CD14-positive monocyte (primary cell): ENCODE measurements around the gene FLNA. TPM values are rescaled to one million over a fixed set of nuclear protein-coding genes. Genes with fewer than 3 reads are reported as not detected.
A peak's percentile ranks its signal among the peaks of the same experiment; 100 is the strongest.

Experiments
- DNase-seq, 3 donors: peaks; one replicate each; pipeline ENCODE4 v3.0.0-alpha.2; 2011 to 2022
- H2AFZ ChIP-seq: 2 replicates; pipeline ENCODE4 v1.6.0; 2012; ENCODE audit warnings: mild to moderate bottlenecking, low read depth, low read length, inconsistent platforms; ENCODE audit not compliant: insufficient read depth, poor library complexity, severe bottlenecking
- H3K27ac ChIP-seq, 2 donors: 1 replicate in 1 of 2; 2 replicates in 1 of 2; pipeline ENCODE4 v1.5.1; 2012 to 2013; ENCODE audit warnings: low read length in 2 of 2, control low read depth in 1 of 2, inconsistent platforms in 1 of 2, low read depth in 1 of 2, mild to moderate bottlenecking in 1 of 2
- H3K27me3 ChIP-seq, 2 donors: one replicate each; pipeline versions ENCODE4 v1.6.0 to v1.6.1; 2011 to 2013; ENCODE audit warnings: low read length in 2 of 2; ENCODE audit not compliant: control insufficient read depth in 2 of 2, insufficient read depth in 2 of 2
- H3K36me3 ChIP-seq, 2 donors: replicated peaks in 1 of 2; 1 replicate in 1 of 2; 2 replicates in 1 of 2; pipeline versions ENCODE4 v1.5.1 to v1.6.1; 2012 to 2013; ENCODE audit warnings: low read length in 2 of 2, control low read depth in 1 of 2, inconsistent platforms in 1 of 2, mild to moderate bottlenecking in 1 of 2; ENCODE audit not compliant: insufficient read depth in 2 of 2, control insufficient read depth in 1 of 2
- H3K4me1 ChIP-seq, 2 donors: 1 replicate in 1 of 2; 2 replicates in 1 of 2; pipeline versions ENCODE4 v1.5.1 to v1.6.1; 2012 to 2013; ENCODE audit warnings: low read length in 2 of 2, control low read depth in 1 of 2, inconsistent platforms in 1 of 2, mild to moderate bottlenecking in 1 of 2, moderate library complexity in 1 of 2; ENCODE audit not compliant: insufficient read depth in 2 of 2, control insufficient read depth in 1 of 2
- H3K4me2 ChIP-seq: replicated peaks from 2 replicates; pipeline ENCODE3; 2012; ENCODE audit warnings: low read length, moderate library complexity, mild to moderate bottlenecking; ENCODE audit not compliant: poor library complexity, severe bottlenecking; ENCODE audit errors: extremely low read depth
- H3K4me3 ChIP-seq, 3 experiments: fragments of 200-600 bp in 1 of 3; sonication (generic) in 1 of 3; replicated peaks in 1 of 3; 1 replicate in 2 of 3; 2 replicates in 1 of 3; pipeline ENCODE4 v1.5.1; 2011 to 2013; ENCODE audit warnings: low read length in 3 of 3, mild to moderate bottlenecking in 3 of 3, control low read depth in 2 of 3, low read depth in 2 of 3, inconsistent platforms in 1 of 3, moderate library complexity in 1 of 3
- H3K79me2 ChIP-seq: 2 replicates; pipeline ENCODE4 v1.6.0; 2012; ENCODE audit warnings: mild to moderate bottlenecking, control low read depth, inconsistent platforms, low read length, moderate library complexity; ENCODE audit not compliant: insufficient read depth
- H3K9ac ChIP-seq: 2 replicates; pipeline ENCODE4 v1.6.0; 2017; ENCODE audit warnings: low read length, mild to moderate bottlenecking; ENCODE audit not compliant: insufficient read depth, poor library complexity, severe bottlenecking
- H3K9me3 ChIP-seq, 2 donors: replicated peaks in 1 of 2; 1 replicate in 1 of 2; 2 replicates in 1 of 2; pipeline versions ENCODE4 v1.5.1 to v1.6.1; 2012 to 2013; ENCODE audit warnings: low read length in 2 of 2, control low read depth in 1 of 2; ENCODE audit not compliant: control insufficient read depth in 1 of 2, insufficient read depth in 1 of 2
- H4K20me1 ChIP-seq: 2 replicates; pipeline ENCODE4 v1.6.0; 2012; ENCODE audit warnings: mild to moderate bottlenecking, low read length, control low read depth, moderate library complexity; ENCODE audit not compliant: insufficient read depth
- H3K27ac Mint-ChIP-seq, 7 donors: one replicate each; pipeline ENCODE4 v1.8.0; 2020; ENCODE audit warnings: mild to moderate bottlenecking in 7 of 7, mixed read lengths in 7 of 7, moderate library complexity in 6 of 7, inconsistent platforms in 2 of 7
- H3K27me3 Mint-ChIP-seq, 3 donors: one replicate each; pipeline ENCODE4 v1.8.0; 2021 to 2022; ENCODE audit warnings: low read depth in 3 of 3, mild to moderate bottlenecking in 3 of 3, mixed read lengths in 3 of 3, moderate library complexity in 3 of 3, inconsistent platforms in 1 of 3
- H3K36me3 Mint-ChIP-seq, 2 donors: one replicate each; pipeline ENCODE4 v1.8.0; 2020; ENCODE audit warnings: mixed read lengths in 2 of 2, inconsistent platforms in 1 of 2, mild to moderate bottlenecking in 1 of 2
- H3K4me1 Mint-ChIP-seq: one replicate; pipeline ENCODE4 v1.8.0; 2020; ENCODE audit warnings: mild to moderate bottlenecking, mixed read lengths
- H3K4me3 Mint-ChIP-seq, 2 donors: one replicate each; pipeline ENCODE4 v1.8.0; 2020; ENCODE audit warnings: mild to moderate bottlenecking in 2 of 2, mixed read lengths in 2 of 2, moderate library complexity in 1 of 2
- H3K9me3 Mint-ChIP-seq, 7 donors: one replicate each; pipeline ENCODE4 v1.8.0; 2020 to 2022; ENCODE audit warnings: mixed read lengths in 7 of 7, mild to moderate bottlenecking in 6 of 7, moderate library complexity in 6 of 7, inconsistent platforms in 2 of 7
- WGBS: methylation state at CpG from one replicate; pipeline ENCODE4 v1.1.5; 2013; ENCODE audit warnings: missing lambda C conversion rate; ENCODE audit not compliant: insufficient coverage; 5-methylcytosine and 5-hydroxymethylcytosine counted together
- intact Hi-C, 2 donors: fragments of 100-400 bp; cut with micrococcal nuclease; formaldehyde crosslinking; loops; one replicate each; pipeline versions ENCODE4 v1.15.0 to v1.15.1; 2023
- polyA plus RNA-seq, 3 donors: library from polyadenylated mRNA; depleted of rRNA in 1 of 3; unstranded in 2 of 3; stranded (reverse) in 1 of 3; fragments of 300-500 nt in 2 of 3; fragments of >200 nt in 1 of 3; fragmentation: Illumina TruSeq in 2 of 3; gene quantifications; 1 replicate in 2 of 3; 2 replicates in 1 of 3; pipeline ENCODE4 v1.2.3, GENCODE V29; 2012 to 2021
- TF ChIP-seq, protein P1 (sequence below): fragments of 200-600 bp; IDR thresholded peaks from one replicate; pipeline ENCODE4 v1.8.0; 2022; ENCODE audit warnings: antibody characterized with exemption, mild to moderate bottlenecking

The FLNA gene
- polyA plus RNA-seq, 3 donors: 111 to 874 (median 219) TPM

DNA sequence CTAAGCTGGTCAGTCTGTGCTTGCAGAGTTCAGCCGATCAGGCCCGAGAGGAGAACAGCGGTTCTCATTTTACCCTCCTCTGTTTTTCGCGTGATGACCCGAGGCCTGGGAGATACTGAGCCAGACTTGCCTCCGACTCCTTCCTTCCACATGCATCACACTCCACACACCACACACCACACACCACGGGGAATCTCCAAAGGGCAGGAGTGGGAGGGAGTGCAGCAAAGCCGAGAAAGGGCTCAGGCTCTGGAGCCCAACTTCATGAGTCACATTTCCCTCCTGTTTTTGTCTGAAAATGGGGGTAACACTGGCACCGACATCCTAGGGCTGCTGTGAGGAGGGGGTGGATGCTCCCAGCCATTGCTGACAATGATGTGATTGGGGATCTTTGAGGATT, 39.9 kb downstream of the FLNA start:
- Histone ChIP-seq H3K27ac (peak overlapping the region; percentile 66 to 78), H3K27me3 (no peaks in the 10 kb centered on the region), H4K20me1 (no peaks in the 10 kb centered on the region), H2AFZ (no peak overlapping the region), H3K4me1 (peaks cover 23 to 27% of the 10 kb centered on the region in 2 donors), H3K79me2 (no peaks in the 10 kb centered on the region), H3K4me3 (no peak overlapping the region), H3K9me3 (no peaks in the 10 kb centered on the region), H3K36me3 (no peaks in the 10 kb centered on the region), H3K9ac (peak overlapping the region; percentile 12), H3K4me2 (no peak overlapping the region)
- peaks cover 28% of the 10 kb centered on the region for H3K4me1 Mint-ChIP-seq
- H3K4me3 Mint-ChIP-seq: no peak overlapping the region
- peaks cover 0 to 9% (median 0%) of the 10 kb centered on the region in 3 donors for H3K27me3 Mint-ChIP-seq
- TF ChIP-seq, protein P1, sequence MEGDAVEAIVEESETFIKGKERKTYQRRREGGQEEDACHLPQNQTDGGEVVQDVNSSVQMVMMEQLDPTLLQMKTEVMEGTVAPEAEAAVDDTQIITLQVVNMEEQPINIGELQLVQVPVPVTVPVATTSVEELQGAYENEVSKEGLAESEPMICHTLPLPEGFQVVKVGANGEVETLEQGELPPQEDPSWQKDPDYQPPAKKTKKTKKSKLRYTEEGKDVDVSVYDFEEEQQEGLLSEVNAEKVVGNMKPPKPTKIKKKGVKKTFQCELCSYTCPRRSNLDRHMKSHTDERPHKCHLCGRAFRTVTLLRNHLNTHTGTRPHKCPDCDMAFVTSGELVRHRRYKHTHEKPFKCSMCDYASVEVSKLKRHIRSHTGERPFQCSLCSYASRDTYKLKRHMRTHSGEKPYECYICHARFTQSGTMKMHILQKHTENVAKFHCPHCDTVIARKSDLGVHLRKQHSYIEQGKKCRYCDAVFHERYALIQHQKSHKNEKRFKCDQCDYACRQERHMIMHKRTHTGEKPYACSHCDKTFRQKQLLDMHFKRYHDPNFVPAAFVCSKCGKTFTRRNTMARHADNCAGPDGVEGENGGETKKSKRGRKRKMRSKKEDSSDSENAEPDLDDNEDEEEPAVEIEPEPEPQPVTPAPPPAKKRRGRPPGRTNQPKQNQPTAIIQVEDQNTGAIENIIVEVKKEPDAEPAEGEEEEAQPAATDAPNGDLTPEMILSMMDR: no peak
- intact Hi-C loops: no loop called here
- H3K9me3 Mint-ChIP-seq: peaks cover 0 to 3% (median 0%) of the 10 kb centered on the region in 7 donors
- peak overlapping the region; percentile 68 to 96 (median 90) for H3K27ac Mint-ChIP-seq
- DNase-seq: peak in 1 of 3 donors; percentile 45
- no peaks in the 10 kb centered on the region for H3K36me3 Mint-ChIP-seq
- WGBS: no CpG with 5 or more reads among the region's 10 CpGs

DNA sequence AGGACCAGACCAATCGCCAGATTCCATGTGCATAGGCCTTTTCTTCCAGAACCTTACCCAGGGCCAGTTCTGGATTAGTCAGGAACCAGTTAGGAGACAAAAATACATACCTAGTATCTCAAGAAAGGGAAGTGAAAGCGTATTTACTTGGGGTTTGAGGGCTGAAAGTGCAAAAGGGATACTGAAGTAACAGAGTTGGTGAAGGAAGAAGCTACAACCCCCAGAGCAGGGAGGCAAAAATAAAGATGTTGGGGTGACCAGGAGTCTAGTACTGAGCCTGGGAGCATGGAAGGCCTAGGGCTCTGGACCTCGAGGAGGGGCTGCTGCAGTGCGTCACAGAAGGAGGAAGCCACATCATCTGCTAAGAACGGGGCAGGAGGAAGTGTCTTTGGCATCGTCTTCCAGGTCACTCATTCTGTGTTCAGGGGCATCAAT, 40.6 kb downstream of the FLNA start:
- Mint-ChIP-seq H3K36me3 (no peaks in the 10 kb centered on the region), H3K27ac (peak overlapping the region; percentile 68 to 96 (median 90)), H3K27me3 (peaks cover 0 to 9% (median 2%) of the 10 kb centered on the region in 3 donors), H3K4me3 (peak overlapping the region; percentile 20 to 67), H3K9me3 (peaks cover 0 to 3% (median 0%) of the 10 kb centered on the region in 7 donors), H3K4me1 (peaks cover 28% of the 10 kb centered on the region)
- DNase-seq: peak; percentile 45 to 67 (median 63)
- Histone ChIP-seq H3K36me3 (no peaks in the 10 kb centered on the region), H3K27me3 (no peaks in the 10 kb centered on the region), H3K79me2 (no peaks in the 10 kb centered on the region), H3K27ac (peak overlapping the region; percentile 66 to 78), H2AFZ (no peak overlapping the region), H3K9me3 (no peaks in the 10 kb centered on the region), H3K4me1 (peaks cover 23 to 27% of the 10 kb centered on the region in 2 donors), H3K9ac (no peak overlapping the region), H3K4me2 (peak overlapping the region; percentile 16), H3K4me3 (no peak overlapping the region), H4K20me1 (no peaks in the 10 kb centered on the region)
- TF ChIP-seq, protein P1: no peak
- intact Hi-C loops: no loop called here
- WGBS: no CpG with 5 or more reads among the region's 6 CpGs
